Smooth muscle cell (in vitro differentiated cells): ENCODE data around the gene AARS2. TPM values are rescaled to one million over a fixed set of nuclear protein-coding genes. Genes with fewer than 3 reads are reported as not detected.

Experiments used
- DNase-seq: peaks from one replicate; lab custom pipeline; 2025; ENCODE audit not compliant: unreplicated experiment; lab: John Stamatoyannopoulos, UW
- H2AFZ ChIP-seq: fragments of 200-600 bp; sonication (generic); 2 replicates; pipeline ENCODE4 v1.6.0; 2016; ENCODE audit warnings: antibody characterized with exemption, low read depth, mild to moderate bottlenecking
- H3F3A ChIP-seq: fragments of 200-600 bp; sonication (generic); 2 replicates; pipeline ENCODE4 v1.6.0; 2017; ENCODE audit warnings: antibody characterized with exemption, low read depth
- H3K27ac ChIP-seq: fragments of 200-600 bp; sonication (generic); 2 replicates; pipeline ENCODE4 v1.5.1; 2016; ENCODE audit warnings: low read depth, mild to moderate bottlenecking
- H3K27me3 ChIP-seq: fragments of 200-600 bp; sonication (generic); 2 replicates; pipeline ENCODE4 v1.6.1; 2016; ENCODE audit warnings: low read depth, mild to moderate bottlenecking
- H3K36me3 ChIP-seq: fragments of 200-600 bp; sonication (generic); 2 replicates; pipeline ENCODE4 v1.5.1; 2016; ENCODE audit warnings: low read depth
- H3K4me1 ChIP-seq: fragments of 200-600 bp; sonication (generic); 2 replicates; pipeline ENCODE4 v1.5.1; 2016; ENCODE audit warnings: low read depth
- H3K4me2 ChIP-seq: fragments of 200-600 bp; sonication (generic); 2 replicates; pipeline ENCODE4 v1.6.0; 2016; ENCODE audit warnings: mild to moderate bottlenecking
- H3K4me3 ChIP-seq: fragments of 200-600 bp; sonication (generic); 2 replicates; pipeline ENCODE4 v1.5.1; 2016; ENCODE audit warnings: mild to moderate bottlenecking
- H3K79me2 ChIP-seq: fragments of 200-600 bp; sonication (generic); 2 replicates; pipeline ENCODE4 v1.6.0; 2016; ENCODE audit warnings: low read depth, mild to moderate bottlenecking
- H3K9ac ChIP-seq: fragments of 200-600 bp; sonication (generic); 2 replicates; pipeline ENCODE4 v1.6.0; 2016; ENCODE audit warnings: low read depth
- H3K9me3 ChIP-seq: fragments of 200-600 bp; sonication (generic); replicated peaks from 2 replicates; pipeline ENCODE4 v1.5.1; 2016; ENCODE audit warnings: low read depth
- H4K20me1 ChIP-seq: fragments of 200-600 bp; sonication (generic); 2 replicates; pipeline ENCODE4 v1.6.0; 2016; ENCODE audit warnings: low read depth
- CTCF ChIP-seq: fragments of 200-600 bp; sonication (generic); IDR thresholded peaks from 2 replicates; pipeline ENCODE4 v1.5.1; 2017; ENCODE audit warnings: borderline replicate concordance, mild to moderate bottlenecking, antibody characterized with exemption; ENCODE audit not compliant: insufficient read depth, poor library complexity, severe bottlenecking
- WGBS: methylation state at CpG from one replicate; pipeline ENCODE4 v1.1.7; 2016; ENCODE audit warnings: low lambda C conversion rate; 5-methylcytosine and 5-hydroxymethylcytosine counted together
- polyA plus RNA-seq: library from polyadenylated mRNA; unstranded; fragments of >200 nt; fragmentation: Nextera tagmentation; extraction: Ambion mirVana; gene quantifications from 2 replicates; pipeline ENCODE4 v1.2.1, GENCODE V29; 2016
- total RNA-seq: library from RNA; depleted of rRNA; stranded (reverse); fragments of >200 nt; gene quantifications from 2 replicates; pipeline ENCODE4 v1.2.3, GENCODE V29; 2014

The AARS2 gene
- total and polyA plus RNA-seq, 2 experiments from 2014 or later = 7.5 to 15.1 TPM

- no peak overlapping the region for H3K4me3 ChIP-seq
- H2AFZ ChIP-seq = no peak overlapping the region
- DNase-seq = no peak
- H3K9me3 ChIP-seq = no peaks in the 10 kb centered on the region
- H3K79me2 ChIP-seq = no peaks in the 10 kb centered on the region
- no peak for TF ChIP-seq CTCF
- H3K36me3 ChIP-seq = no peaks in the 10 kb centered on the region
- H4K20me1 ChIP-seq = no peaks in the 10 kb centered on the region
- peaks cover 70% of the 10 kb centered on the region for H3K27me3 ChIP-seq
- no peak overlapping the region for H3K27ac ChIP-seq
- no peaks in the 10 kb centered on the region for H3F3A ChIP-seq
- H3K4me2 ChIP-seq = no peak overlapping the region
- 62% methylated on average over 4 of the region's 4 CpGs for WGBS
- H3K4me1 ChIP-seq = no peaks in the 10 kb centered on the region
- no peak overlapping the region for H3K9ac ChIP-seq
These were observed 28.3 kb downstream of the AARS2 start for GRCh38 chr6:44284867-44285266.

- H3F3A ChIP-seq = no peaks in the 10 kb centered on the region
- H3K4me1 ChIP-seq = no peaks in the 10 kb centered on the region
- no peaks in the 10 kb centered on the region for H3K9me3 ChIP-seq
- no peaks in the 10 kb centered on the region for H4K20me1 ChIP-seq
- H3K4me3 ChIP-seq = no peak overlapping the region
- TF ChIP-seq CTCF = no peak
- no peak overlapping the region for H2AFZ ChIP-seq
- no peaks in the 10 kb centered on the region for H3K36me3 ChIP-seq
- no peak for DNase-seq
- H3K4me2 ChIP-seq = no peak overlapping the region
- H3K9ac ChIP-seq = no peak overlapping the region
- H3K79me2 ChIP-seq = no peaks in the 10 kb centered on the region
- H3K27ac ChIP-seq = no peak overlapping the region
- H3K27me3 ChIP-seq = peaks cover 64% of the 10 kb centered on the region
- WGBS = 50% methylated on average over 2 of the region's 2 CpGs
These were observed 29.0 kb downstream of the AARS2 start for GRCh38 chr6:44284121-44284520.

DNA sequence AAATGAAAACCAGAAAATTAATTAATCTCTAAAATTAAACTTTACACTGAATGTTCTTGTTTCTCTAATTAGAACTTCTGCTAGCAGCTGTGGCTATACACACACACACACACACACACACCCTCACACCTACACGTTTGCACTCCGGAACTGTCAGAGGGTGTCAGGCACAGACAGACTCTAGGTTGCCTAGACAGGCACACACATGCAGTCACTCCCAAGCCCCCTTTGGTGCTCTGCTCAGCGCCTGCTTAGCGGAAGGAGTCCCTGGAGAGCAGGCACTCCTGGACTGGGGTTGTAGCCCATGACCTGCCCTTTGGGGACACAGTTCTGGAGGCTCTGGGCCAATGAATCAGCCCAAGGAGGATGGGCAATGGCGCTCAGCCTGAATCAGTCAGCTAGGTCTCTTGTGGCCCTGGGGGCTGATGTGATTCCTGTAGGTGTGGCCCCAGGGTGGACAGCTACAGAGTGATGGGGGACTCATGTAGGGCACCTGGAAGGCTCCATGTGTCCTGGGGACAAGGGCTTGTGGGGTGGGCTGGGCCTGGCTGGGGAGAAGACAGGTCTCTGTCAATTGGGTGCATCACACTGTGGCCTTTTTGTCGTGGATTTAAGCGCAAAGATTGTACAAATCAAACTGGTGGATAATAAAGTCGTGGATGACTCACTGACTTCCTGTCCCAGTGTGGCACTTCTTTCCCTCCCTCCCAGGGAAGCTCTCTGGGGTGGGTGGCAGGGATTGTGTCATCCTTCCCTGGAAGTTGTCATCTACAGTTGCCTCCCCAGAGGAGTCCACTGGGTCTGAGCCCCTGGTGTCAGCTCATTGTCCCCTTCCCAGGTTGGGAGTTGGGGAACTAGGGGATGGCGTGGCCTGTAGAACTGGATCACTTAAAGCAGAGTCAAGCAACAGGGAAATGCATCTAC, 34.1 kb downstream of the AARS2 start:
- DNase-seq = no peak
- H3K9ac ChIP-seq = no peak overlapping the region

More for the DNA sequence above, 34.1 kb downstream of the AARS2 start:
- no peak for TF ChIP-seq CTCF
- peaks cover 66% of the 10 kb centered on the region for H3K27me3 ChIP-seq
- H3K4me3 ChIP-seq = no peak overlapping the region
- H3K36me3 ChIP-seq = no peaks in the 10 kb centered on the region
- H3K9me3 ChIP-seq = no peaks in the 10 kb centered on the region
- no peak overlapping the region for H2AFZ ChIP-seq
- WGBS = 68% methylated on average over 9 of the region's 9 CpGs
- no peak overlapping the region for H3K4me2 ChIP-seq
- H3K4me1 ChIP-seq = no peaks in the 10 kb centered on the region
- H4K20me1 ChIP-seq = no peaks in the 10 kb centered on the region
- H3K27ac ChIP-seq = no peak overlapping the region
- no peaks in the 10 kb centered on the region for H3K79me2 ChIP-seq
- H3F3A ChIP-seq = no peaks in the 10 kb centered on the region
